ENCODE results near the gene LARGE1.

- TF ChIP-seq EGR1 (IDR thresholded peaks at IDR 0.05) (no peak), TAF1 (IDR thresholded peaks at IDR 0.05; ENCODE audit: low read depth) (no peak), CEBPB (IDR thresholded peaks at IDR 0.05) (no peak), TEAD4 (IDR thresholded peaks at IDR 0.05) (no peak), MAX (IDR thresholded peaks at IDR 0.05) (no peak), TCF12 (IDR thresholded peaks at IDR 0.05; ENCODE audit: low read depth) (no peak), EP300 (IDR thresholded peaks at IDR 0.05; ENCODE audit: borderline replicate concordance) (no peak), NFIC (IDR thresholded peaks at IDR 0.05) (no peak)
Observed at GRCh38 chr22:33476206-33476605, 444.1 kb downstream of the LARGE1 start.
